HepG2 (cell line): ENCODE results near the gene ZDHHC14. TPM values are rescaled to one million over a fixed set of nuclear protein-coding genes. Genes with fewer than 3 reads are reported as not detected.
"Not testable (repeated sequence)": the region's sequence is repeated elsewhere in the genome, so short reads cannot be mapped to it uniquely, and the experiment has no call there.

Source experiments
- ATAC-seq: fragments of 200-7000 bp; cut with Tn5 transposase; 3 replicates; pipeline ENCODE4 v1.9.1; 2020; ENCODE audit warnings: mild to moderate bottlenecking, moderate library complexity
- BruUV-seq: library from RNA; stranded (reverse); fragments of 400-500 nt; replicated peaks from 2 replicates; lab custom pipeline; 2021; lab: Mats Ljungman, UMichigan
- CTCF ChIA-PET: fragments of 300-600 bp; formaldehyde crosslinking; extraction: SDS; loops from one replicate; lab custom pipeline; 2021; ENCODE audit warnings: low total read pairs, inconsistent platforms, low intra/inter-chr PET ratio; lab: Yijun Ruan, JAX
- POLR2A ChIA-PET: fragments of 350-600 bp; sonication (Branson Sonifier 250); formaldehyde crosslinking; loops from one replicate; lab custom pipeline; 2020; ENCODE audit warnings: antibody characterized with exemption, inconsistent platforms; lab: Yijun Ruan, JAX
- DNase-seq: peaks from one replicate; pipeline ENCODE4 v3.0.0-alpha.2; 2015; ENCODE audit warnings: low spot score
- FAIRE-seq: peaks from 3 replicates; lab custom pipeline; 2011; peaks lifted over from hg19 to GRCh38; lab: Jason Lieb, UNC
- H2AFZ ChIP-seq: one replicate; pipeline ENCODE4 v1.6.1; 2011; ENCODE audit warnings: low read length, inconsistent platforms
- H3K27ac ChIP-seq: fragments of 300-600 bp; 3 replicates; pipeline ENCODE4 v1.8.0; 2011; ENCODE audit warnings: mixed run types, mild to moderate bottlenecking, mixed read lengths, low read length, inconsistent platforms; ENCODE audit not compliant: insufficient read depth; ENCODE audit errors: extremely low read length
- H3K27me3 ChIP-seq, 2 experiments: fragments of 200-600 bp in 1 of 2; 2 replicates in 1 of 2; 3 replicates in 1 of 2; pipeline versions ENCODE4 v1.6.0 to v1.8.0; 2011; ENCODE audit warnings: low read length in 2 of 2, mild to moderate bottlenecking in 2 of 2, moderate library complexity in 2 of 2, inconsistent platforms in 1 of 2; ENCODE audit not compliant: insufficient read depth in 2 of 2, control insufficient read depth in 1 of 2
- H3K36me3 ChIP-seq, 2 experiments: fragments of 200-600 bp in 1 of 2; replicated peaks in 1 of 2; 2 replicates in 1 of 2; 3 replicates in 1 of 2; pipeline versions ENCODE4 v1.5.1 to v1.8.0; 2011; ENCODE audit warnings: low read length in 2 of 2, inconsistent platforms in 1 of 2; ENCODE audit not compliant: insufficient read depth in 2 of 2, control insufficient read depth in 1 of 2
- H3K4me1 ChIP-seq: 2 replicates; pipeline ENCODE4 v1.5.1; 2012; ENCODE audit warnings: low read length, inconsistent platforms; ENCODE audit not compliant: insufficient read depth
- H3K4me2 ChIP-seq: 2 replicates; pipeline ENCODE4 v1.6.0; 2011; ENCODE audit warnings: low read depth, low read length, inconsistent platforms
- H3K4me3 ChIP-seq, 3 experiments: fragments of 200-600 bp in 1 of 3; sonication (generic), shearing (Covaris generic) in 1 of 3; replicated peaks in 1 of 3; 2 replicates each; pipeline ENCODE4 v1.5.1; 2011 to 2016; ENCODE audit warnings: low read length in 3 of 3, inconsistent platforms in 2 of 3, low read depth in 2 of 3, mild to moderate bottlenecking in 2 of 3, control low read depth in 1 of 3, mixed read lengths in 1 of 3; ENCODE audit not compliant: insufficient read depth in 1 of 3
- H3K79me2 ChIP-seq: one replicate; pipeline ENCODE4 v1.6.1; 2011; ENCODE audit warnings: low read length, inconsistent platforms; ENCODE audit not compliant: insufficient read depth
- H3K9ac ChIP-seq: 2 replicates; pipeline ENCODE4 v1.6.0; 2011; ENCODE audit warnings: mild to moderate bottlenecking, low read depth, low read length, inconsistent platforms; ENCODE audit not compliant: insufficient read depth
- H3K9me3 ChIP-seq: 2 replicates; pipeline ENCODE4 v1.5.1; 2012; ENCODE audit warnings: mild to moderate bottlenecking, low read length
- H4K20me1 ChIP-seq: 2 replicates; pipeline ENCODE4 v1.6.0; 2011; ENCODE audit warnings: inconsistent platforms, mild to moderate bottlenecking, low read length, moderate library complexity; ENCODE audit not compliant: insufficient read depth
- GATAD2A ChIP-seq: IDR thresholded peaks from 2 replicates; pipeline ENCODE4 v1.6.1; 2016
- TCF12 ChIP-seq, 2 experiments: fragments of 450-650 bp in 1 of 2; sonication (generic) in 1 of 2; formaldehyde crosslinking in 1 of 2; IDR thresholded peaks; 2 replicates each; pipeline versions ENCODE4 v1.6.1 to v1.8.0; 2017 to 2022; ENCODE audit warnings: antibody characterized with exemption in 1 of 2, mild to moderate bottlenecking in 1 of 2, missing genetic modification reagents in 1 of 2, moderate library complexity in 1 of 2
- ZNF121 ChIP-seq: sonication (generic); formaldehyde crosslinking; IDR thresholded peaks from 2 replicates; pipeline ENCODE4 v1.5.0; 2020; ENCODE audit warnings: mild to moderate bottlenecking, missing genetic modification reagents
- ZNF549 ChIP-seq: sonication (generic); formaldehyde crosslinking; IDR thresholded peaks from 2 replicates; pipeline ENCODE4 v1.5.0; 2020; ENCODE audit warnings: missing genetic modification reagents
- ZNF770 ChIP-seq: sonication (generic); formaldehyde crosslinking; IDR thresholded peaks from 2 replicates; pipeline ENCODE4 v1.5.0; 2020; ENCODE audit warnings: mild to moderate bottlenecking, missing genetic modification reagents
- WGBS: methylation state at CpG from one replicate; pipeline ENCODE4 v1.1.6; 2017; ENCODE audit warnings: low lambda C conversion rate; 5-methylcytosine and 5-hydroxymethylcytosine counted together
- in situ Hi-C: cut with HindIII; loops from 2 replicates; pipeline ENCODE4 v1.10.0; 2017; ENCODE audit warnings: low pct_unique_long_range_greater_than_20kb; ENCODE audit not compliant: extremely low pct_ligation_motif_present
- intact Hi-C: fragments of 100-400 bp; cut with micrococcal nuclease; formaldehyde crosslinking; loops from one replicate; pipeline ENCODE4 v1.10.0; 2022; ENCODE audit not compliant: unreplicated experiment
- polyA plus RNA-seq, 8 experiments: library from polyadenylated mRNA; depleted of rRNA in 3 of 8; stranded (reverse) in 7 of 8; unstranded in 1 of 8; fragments of >200 nt; fragmentation: Illumina TruSeq in 4 of 8; extraction: Trizol in 4 of 8; gene quantifications; 2 replicates each; pipeline versions ENCODE4 v1.2.1 to v1.2.3, GENCODE V29; 2011 to 2016; ENCODE audit warnings: low read depth in 4 of 8, missing spikeins in 1 of 8, mixed read lengths in 1 of 8; ENCODE audit not compliant: insufficient read depth in 1 of 8
- total RNA-seq, 5 experiments: library from RNA; depleted of rRNA; stranded (reverse); fragments of >200 nt; fragmentation: Illumina TruSeq; extraction: Trizol; gene quantifications; 2 replicates each; pipeline ENCODE4 v1.2.3, GENCODE V29; 2016; ENCODE audit warnings: low read depth in 1 of 5

ZDHHC14 gene
- total and polyA plus RNA-seq, 2 of the 13 experiments (the other 11 are each of a cell fraction or from before 2014, with no cell fraction given) = 3.7 to 9.5 TPM

DNA sequence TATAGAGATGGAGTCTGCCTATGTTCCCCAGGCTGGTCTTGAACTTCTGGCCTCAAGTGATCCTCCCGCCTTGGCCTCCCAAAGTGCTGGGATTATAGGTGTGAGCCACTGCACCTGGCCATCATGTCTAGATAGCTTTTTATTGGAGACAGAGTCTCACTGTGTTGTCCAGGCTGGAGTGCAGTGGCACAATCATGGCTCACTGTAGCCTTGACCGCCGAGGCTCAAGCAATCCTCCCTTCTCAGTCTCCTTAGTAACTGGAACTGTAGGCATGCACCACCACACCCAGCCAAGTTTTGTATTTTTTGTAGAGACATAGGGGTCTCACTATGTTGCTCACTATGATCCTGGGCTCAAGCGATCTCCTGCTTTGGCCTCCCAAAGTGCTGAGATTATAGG lies 4.0 kb downstream of the ZDHHC14 start:
- H3K4me3 ChIP-seq; H3K27ac ChIP-seq; BruUV-seq; CTCF ChIA-PET; POLR2A ChIA-PET; ATAC-seq; H3K27me3 ChIP-seq; H3K9me3 ChIP-seq; FAIRE-seq; H2AFZ ChIP-seq; H4K20me1 ChIP-seq; H3K36me3 ChIP-seq; H3K9ac ChIP-seq; DNase-seq; in situ Hi-C loops; TF ChIP-seq TCF12 (IDR thresholded peaks at IDR 0.05): not testable (repeated sequence)
- H3K4me1 ChIP-seq = peaks cover 30% of the 10 kb centered on the region
- 95% methylated on average over 4 of the region's 4 CpGs for WGBS
- TF ChIP-seq ZNF770 (CRISPR knock-in tag) (peak; percentile 48; the same call in 1 of the 2 replicates), TCF12 (CRISPR knock-in tag; IDR thresholded peaks at IDR 0.05) (0 out of 2 replicates have a peak, but pooled peaks have one; percentile 31), ZNF121 (CRISPR knock-in tag) (peak; percentile 89)
- H3K4me2 ChIP-seq = 0 out of 2 replicates have a peak overlapping the region, but pooled peaks have one; percentile 13
- peaks cover 18% of the 10 kb centered on the region for H3K79me2 ChIP-seq
- intact Hi-C loops = loop anchor here (5.0 kb wide), 2 partner anchors 47 to 132 kb away; no protein-coding TSS in a partner anchor

GRCh38 chr6:157385482-157385881 lies 4.5 kb downstream of the ZDHHC14 start:
- H3K4me2 ChIP-seq = 0 out of 2 replicates have a peak overlapping the region, but pooled peaks have one; percentile 13
- peaks cover 6% of the 10 kb centered on the region for H3K9me3 ChIP-seq
- DNase-seq (no peak), FAIRE-seq (no peak), ATAC-seq (no peak)
- BruUV-seq = no TSS peak
- H3K4me1 ChIP-seq = peaks cover 30% of the 10 kb centered on the region
- ChIA-PET CTCF (no interaction called here), POLR2A (interaction anchor here (1.3 kb wide), 1 partner anchor 49 kb away, joined by 3 read pairs; no protein-coding TSS in a partner anchor)
- 68% methylated on average over 2 of the region's 2 CpGs for WGBS
- H3K9ac ChIP-seq = no peak overlapping the region
- H3K36me3 ChIP-seq = no peaks in the 10 kb centered on the region
- intact Hi-C loops = no loop called here
- H3K79me2 ChIP-seq = peaks cover 21% of the 10 kb centered on the region
- H2AFZ ChIP-seq = no peak overlapping the region
- H3K27ac ChIP-seq = no peak overlapping the region
- no peaks in the 10 kb centered on the region for H3K27me3 ChIP-seq
- no peak overlapping the region for H3K4me3 ChIP-seq
- in situ Hi-C loops = no loop called here
- peaks cover 4% of the 10 kb centered on the region; the same call in 1 of the 2 replicates for H4K20me1 ChIP-seq
- TF ChIP-seq ZNF549 (CRISPR knock-in tag) (no peak), GATAD2A (CRISPR knock-in tag) (0 out of 2 replicates have a peak, but pooled peaks have one; percentile 15)
- TF ChIP-seq, all 625 proteins: peak for 1
